GM18526 (cell line): ENCODE results near the gene CACNA1I.

Source experiments
- POLR2A ChIP-seq: IDR thresholded peaks from 3 replicates; pipeline ENCODE4 v1.6.1; 2011; ENCODE audit not compliant: insufficient read length; ENCODE audit errors: extremely low read depth

Gene CACNA1I

DNA sequence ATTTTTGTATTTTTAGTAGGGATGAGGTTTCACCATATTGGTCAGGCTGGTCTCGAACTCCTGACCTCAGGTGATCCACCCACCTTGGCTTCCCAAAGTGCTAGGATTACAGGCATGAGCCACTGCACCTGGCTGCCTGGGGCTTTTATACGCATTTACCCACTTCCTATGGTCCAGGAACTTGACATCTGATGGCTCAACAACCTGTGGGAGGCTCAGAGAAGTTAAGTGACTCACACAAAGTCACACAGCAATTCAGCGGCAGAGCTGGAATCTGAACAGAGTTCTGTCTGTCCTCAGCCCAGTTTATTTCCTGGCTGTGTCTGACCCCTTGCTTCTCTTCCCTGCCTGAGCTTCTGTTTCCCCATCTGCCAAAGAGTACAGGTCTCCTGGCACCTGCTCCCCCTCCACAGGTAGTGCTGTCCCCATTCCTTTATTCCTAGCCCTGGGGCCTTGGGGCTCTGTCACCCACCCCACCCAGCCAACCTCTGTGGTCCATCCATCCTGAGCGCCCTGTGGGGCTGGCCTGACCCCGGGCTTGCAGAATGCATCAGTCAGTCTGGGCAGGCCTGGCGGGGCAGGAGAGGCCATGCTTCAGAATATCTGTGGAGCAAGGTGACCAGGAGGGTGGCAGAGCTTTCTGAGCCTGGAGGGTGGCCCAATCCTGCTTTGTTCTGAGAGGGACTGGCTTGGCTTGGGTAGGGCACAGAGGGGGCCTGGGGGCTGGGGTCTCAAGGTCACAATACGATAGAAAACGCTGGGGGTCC is 50.6 kb downstream of the CACNA1I start:
- no peak for TF ChIP-seq POLR2A

DNA sequence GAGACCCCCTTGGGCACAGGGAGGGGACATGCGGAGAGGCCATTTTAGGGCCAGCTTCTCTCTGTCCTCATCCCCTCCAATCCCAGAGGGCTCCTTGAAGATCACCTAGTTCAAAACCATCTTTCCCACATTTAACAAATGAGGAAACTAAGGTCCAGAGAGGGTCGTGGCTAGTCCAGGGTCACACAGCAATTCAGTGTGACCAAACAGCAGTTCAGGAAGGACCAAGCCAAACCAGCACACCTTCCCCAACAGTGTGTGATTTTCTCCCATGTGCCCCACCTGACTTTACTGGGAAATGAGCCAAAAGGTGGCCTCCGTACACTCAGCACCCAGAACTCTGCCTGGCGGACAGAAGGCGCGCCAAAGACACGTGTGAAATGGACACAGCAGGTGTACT is 51.3 kb downstream of the CACNA1I start:
- TF ChIP-seq POLR2A = no peak

DNA sequence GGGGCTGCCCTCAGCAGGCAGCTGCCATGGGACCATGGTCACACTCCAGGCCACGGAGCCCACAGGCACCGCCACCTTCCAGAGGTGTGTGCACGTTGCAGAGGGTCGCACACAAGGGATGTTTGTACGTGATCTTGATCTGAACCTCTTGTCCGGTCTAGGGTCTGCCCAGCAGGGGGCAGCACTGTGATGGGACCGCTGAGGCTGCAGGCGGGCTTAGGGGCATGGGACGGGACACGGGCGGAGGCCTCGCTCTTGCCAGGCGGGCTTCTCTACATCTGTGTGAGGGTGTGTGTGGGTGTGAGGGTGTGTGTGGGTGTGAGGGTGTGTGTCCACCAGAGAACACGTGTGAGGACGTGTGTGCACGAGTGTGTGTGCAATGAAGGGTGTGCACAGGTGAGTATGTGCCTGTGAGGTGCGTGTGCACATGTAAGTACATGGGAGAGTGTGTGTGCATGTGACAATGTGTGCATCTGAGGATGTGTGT is 52.4 kb downstream of the CACNA1I start:
- TF ChIP-seq POLR2A = no peak

DNA sequence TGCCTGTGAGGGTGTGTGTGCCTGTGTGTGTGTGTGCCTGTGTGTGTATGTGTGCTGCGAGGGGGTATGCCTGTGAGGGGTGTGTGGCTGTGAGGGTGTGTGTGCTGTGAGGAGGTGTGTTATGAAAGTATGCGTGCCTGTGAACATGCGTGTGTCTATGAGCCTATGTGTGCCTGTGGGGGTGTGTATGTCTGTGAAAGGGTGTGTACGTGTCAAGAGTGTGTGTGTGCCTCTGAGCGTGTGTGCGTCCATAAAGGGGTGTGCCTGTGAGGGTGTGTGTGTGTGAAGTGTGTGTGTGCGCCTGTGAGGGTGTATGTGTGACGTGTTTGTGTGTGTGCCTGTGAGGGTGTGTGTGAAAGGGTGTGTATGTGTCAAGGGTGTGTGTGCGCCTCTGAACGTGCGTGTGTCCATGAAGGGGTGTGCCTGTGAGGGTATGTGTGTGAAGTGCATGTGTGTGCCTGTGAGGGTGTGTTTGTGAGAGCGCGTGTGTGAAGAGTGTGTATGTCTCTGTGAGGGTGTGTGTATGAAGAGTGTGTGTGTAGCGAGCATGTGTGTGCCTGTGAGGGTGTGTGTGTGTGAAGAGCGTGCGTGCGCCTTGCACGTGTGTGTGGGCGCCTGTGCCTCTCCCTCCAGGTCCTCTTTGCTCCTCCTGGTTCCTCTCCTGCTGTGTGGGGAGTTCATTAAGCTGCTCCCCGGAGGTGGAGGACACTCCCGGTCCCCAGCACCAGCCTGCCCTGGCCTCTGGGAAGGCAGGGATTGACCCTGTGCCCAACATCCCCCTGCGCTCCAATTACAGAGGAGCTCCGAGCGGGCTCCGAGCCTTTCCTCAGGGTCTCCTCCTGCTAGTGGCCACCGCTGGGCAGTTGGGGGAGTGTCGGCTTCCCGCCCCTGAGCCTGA is 53.3 kb downstream of the CACNA1I start:
- no peak for TF ChIP-seq POLR2A

DNA sequence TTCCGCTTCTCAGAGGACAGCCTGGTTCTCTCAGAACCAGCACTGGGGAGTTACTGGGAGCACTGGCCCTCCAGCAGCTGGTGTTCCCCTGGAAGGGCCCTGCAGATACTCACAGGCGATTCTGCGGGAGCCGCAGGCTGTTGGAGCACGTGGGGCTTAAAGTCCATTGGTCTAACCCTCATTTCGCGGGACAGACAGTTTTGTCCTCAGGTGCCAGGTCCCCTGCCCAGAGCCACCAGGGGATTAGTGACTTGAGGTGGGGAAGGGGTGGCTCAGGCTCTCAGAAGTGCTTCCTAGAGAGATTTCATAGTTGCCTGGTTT is 53.9 kb downstream of the CACNA1I start:
- TF ChIP-seq POLR2A = no peak

DNA sequence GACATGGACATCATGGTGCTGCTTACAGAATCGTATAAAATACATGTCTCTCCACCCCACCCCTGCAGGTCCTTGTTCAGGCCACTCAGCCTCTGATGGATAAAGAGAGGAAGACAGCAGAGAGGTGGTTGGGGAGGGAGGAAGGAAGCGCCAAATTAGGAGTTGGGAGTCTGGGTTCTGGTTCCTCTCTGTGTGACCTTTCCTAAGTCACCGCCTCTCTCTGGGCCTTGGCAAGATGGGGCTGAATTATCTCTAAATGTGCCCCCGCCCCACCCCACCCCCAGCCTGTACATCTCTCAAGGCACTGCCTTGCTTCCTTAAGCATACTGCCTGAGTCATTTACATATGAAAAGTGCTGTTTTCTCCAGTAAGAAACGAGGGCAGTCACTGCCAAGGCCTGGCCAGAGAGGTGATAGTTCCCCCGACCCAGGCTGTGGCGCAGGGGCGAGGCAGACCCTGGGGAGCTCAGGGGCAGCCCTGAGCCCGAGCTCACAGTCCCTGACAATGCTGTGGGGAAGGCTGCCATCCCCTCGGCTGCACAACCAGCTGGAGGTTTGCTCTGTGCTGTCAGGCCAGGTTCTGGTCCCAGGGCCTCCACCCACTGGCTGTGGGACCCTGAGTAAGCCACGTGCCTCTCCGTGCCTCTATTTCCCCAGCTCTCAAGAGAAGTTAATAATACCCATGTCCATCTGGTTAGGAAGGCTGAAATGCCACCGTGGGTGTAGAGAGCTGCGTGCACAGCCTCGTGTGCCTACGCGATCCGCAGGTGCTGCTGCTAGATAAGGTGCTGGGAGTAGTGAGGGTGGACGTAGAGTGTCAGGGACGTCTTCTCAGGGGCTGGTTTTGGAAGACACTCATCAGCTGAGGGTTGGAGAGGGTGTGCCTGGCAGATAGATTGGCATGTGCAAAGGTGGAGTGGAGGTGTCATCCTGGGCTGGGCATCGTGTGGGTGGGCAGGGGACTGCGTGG is 55.3 kb downstream of the CACNA1I start:
- TF ChIP-seq POLR2A = no peak

DNA sequence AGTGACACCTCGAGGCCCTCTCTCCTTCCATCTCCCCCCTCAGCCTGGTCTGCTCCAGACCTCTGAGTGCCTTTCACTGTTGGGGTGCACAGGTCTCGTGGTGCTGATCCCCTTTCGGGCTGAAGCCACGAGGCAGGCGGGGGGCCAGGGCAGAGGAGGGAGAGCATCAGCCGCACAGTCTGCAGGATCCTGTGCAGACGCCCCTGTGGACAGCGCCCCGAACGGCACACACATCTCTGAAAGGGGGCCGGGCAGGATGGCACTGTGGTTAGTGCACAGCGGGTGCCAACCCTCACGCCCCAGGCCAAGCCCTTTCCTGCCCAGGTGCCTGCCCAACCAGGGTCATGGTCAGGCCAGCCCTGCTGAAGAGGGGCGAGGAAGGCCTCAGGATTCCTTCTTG is 56.7 kb downstream of the CACNA1I start:
- no peak for TF ChIP-seq POLR2A

DNA sequence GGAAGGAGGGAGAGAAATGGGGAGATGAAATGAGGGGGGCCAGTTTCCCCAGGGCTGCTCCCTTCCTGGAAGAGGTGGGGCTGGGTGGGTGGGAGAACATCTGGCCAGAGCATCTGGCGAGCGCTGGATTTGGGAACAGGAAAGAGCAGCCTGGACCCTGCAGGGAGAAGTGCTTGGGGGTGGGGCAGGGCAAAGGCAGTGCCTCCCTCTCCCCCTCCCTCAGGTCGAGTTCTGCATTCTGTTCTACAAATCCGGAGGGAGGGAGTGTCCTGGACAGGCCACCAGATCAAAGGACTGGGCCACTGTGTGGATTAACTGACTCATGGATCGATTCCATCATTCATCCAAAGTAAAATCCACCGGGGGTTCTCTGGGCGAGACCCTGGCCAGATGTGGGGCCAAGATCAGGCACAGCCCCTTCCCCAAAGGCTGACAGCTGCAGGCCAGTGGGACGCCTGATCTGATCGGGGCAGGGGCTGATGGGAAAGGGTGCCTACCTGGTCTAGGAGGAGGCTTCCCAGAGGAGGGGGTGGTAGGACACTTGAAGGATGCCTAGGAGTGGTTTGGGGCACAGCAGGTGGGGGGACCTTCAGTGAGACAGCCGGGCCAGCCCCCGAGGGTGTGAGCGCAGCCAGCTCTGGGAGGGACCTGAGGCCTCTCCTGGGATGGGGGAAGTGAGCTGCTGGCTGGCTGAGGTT is 57.5 kb downstream of the CACNA1I start:
- no peak for TF ChIP-seq POLR2A

DNA sequence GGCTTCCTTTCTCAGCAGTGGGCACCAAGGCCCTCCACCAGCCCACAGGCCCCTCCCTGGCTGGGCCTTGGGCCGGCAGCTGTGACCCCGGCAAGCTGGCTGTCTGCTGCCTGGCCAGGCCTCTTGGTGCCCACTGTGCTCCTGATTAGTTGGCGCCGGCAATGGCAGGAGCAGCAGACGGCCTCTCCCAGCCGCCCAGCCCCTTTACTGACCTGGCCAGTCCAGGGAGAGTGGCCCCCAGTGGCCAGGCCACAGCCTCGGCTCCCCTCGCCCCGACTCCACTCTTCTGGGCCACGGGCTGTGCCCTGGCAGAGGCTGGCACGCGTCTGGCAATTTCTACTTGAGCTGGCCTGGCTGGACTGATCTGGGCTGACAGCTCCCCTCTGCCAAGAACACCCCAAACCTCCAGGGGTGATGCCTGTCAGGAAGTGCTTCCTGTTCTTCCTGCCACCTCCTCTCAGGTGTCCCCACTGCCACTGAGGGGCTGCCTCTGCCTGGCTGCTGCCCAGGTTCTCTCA is 58.1 kb downstream of the CACNA1I start:
- no peak for TF ChIP-seq POLR2A

DNA sequence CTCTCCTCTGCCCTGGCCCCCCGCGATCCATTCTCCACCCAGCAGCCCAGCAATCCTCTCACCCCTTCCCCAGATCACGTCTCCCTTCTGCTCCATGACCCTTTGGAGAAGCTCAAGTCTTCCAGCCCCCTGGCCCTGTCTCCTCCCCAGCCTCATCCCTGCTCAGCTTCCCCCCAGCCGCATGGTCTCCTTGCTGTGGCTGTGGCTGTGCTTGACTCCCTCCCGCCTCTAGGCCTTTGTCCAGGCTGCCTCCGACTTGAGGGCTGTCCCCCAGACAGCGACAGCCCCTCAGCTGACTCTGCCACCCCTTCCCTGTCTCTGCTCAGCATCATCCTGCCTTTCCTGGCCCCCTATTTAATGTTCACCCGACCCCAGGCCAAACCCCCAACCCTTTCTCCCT is 59.3 kb downstream of the CACNA1I start:
- TF ChIP-seq POLR2A = no peak

DNA sequence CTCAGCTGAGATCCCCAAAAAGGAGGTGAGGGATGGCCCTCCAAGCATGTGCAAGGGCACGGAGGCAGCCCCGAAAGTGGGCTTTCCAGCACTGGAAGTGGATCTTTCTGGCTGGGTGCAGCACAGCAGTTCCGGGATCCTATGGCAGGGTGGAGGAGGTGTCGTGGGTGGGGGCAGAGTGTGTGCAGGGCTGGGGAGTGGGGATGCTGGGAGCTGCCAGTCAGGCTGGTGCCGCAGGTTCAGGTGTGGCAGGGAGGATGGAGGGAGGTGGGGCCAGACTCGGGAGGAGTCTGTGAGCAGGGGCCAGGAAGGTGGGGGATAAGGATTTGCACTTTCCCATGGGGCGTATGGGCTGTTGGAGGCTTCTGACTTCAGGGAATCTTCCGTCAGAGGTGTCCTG is 60.2 kb downstream of the CACNA1I start:
- TF ChIP-seq POLR2A = no peak

DNA sequence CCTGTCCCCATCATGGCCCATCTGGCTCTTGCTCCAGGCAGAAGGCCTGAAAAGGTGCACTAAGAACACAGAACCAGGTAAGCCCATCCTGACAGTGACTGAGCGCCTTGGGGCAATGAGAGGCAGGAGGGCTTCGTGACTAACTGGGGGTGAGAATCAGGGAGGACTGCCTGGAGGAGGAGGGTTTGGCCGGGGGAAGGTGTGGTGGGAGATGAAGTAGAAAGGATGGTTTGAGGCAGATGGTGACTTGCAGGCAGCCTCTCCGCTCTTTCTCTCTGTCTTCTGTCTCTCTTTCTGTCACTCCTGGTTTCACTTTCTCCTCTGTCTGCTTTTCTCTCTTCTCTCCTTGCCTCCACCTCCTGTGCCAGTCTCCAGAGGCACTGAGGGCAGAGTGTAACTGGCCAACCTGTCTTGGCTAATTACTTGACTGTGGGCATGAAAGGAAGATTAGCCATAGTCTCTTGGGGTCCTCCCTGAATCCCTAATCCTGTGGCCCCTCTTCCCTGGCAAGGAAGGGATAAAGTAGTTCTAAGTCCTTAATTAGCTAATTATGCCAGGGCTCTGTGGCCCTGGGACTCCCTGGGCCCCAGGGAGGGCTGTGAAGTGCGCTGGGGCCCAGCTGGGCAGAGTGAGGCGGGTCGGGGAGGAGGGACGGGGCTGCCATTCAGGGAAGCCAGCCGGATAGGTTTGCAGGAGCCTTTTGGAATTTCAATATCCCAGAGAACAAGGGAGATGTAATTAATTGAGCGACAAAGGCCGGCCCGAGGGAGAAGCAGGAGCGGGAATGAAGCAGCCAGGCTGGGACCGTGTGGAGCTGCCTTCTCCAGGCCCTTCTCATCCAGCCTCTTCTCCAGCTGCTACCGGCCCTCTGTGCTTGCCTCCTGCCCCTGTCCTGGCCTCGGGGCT is 61.1 kb downstream of the CACNA1I start:
- TF ChIP-seq POLR2A = no peak
